HG03064 (cell line): ENCODE data around the gene FRRS1L.

Source experiments
- ATAC-seq: cut with Tn5 transposase; IDR thresholded peaks from one replicate; pipeline ENCODE4 v1.9.1; 2021; ENCODE audit warnings: low read depth; ENCODE audit not compliant: unreplicated experiment

FRRS1L gene, protein sequence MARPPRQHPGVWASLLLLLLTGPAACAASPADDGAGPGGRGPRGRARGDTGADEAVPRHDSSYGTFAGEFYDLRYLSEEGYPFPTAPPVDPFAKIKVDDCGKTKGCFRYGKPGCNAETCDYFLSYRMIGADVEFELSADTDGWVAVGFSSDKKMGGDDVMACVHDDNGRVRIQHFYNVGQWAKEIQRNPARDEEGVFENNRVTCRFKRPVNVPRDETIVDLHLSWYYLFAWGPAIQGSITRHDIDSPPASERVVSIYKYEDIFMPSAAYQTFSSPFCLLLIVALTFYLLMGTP

DNA sequence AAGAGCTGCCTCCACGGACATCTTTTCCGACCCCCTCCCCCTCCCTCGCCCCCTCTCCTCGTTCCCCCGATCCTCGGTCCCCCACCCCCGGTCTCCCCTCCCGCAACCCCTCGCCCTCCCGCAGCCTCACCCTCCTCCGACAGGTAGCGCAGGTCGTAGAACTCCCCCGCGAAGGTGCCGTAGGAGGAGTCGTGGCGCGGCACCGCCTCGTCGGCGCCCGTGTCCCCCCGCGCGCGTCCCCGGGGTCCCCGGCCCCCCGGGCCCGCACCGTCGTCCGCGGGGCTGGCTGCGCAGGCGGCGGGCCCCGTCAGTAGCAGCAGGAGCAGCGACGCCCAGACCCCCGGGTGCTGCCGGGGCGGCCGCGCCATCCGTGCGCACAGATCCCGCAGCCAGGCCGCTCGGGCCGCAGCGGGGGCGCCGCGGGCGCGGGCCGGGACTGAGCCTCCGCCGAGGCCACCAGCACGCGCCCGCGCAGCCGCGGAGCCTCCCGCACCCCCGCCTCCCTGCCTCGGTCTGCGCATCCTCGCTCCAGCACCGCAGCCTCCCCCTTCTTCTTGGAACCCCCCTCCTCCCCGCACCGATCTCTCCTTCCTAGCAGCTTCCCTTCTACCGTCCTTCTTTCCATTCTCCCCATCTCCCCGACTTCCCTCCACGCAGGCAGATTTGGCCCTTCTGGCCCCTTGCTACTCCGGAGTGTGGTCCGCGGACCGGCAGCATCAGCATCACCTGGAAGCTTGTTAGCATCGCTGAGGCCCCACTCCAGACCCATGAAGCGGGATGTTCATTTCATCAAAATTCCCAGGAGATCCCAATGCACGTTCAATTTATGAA lies at the start of gene FRRS1L:
Gene FRRS1L (minus strand): TSS at position 479 of the 831 bp plus-strand sequence. CDS start 111 bp downstream, at position 368.
- no peak for ATAC-seq

DNA sequence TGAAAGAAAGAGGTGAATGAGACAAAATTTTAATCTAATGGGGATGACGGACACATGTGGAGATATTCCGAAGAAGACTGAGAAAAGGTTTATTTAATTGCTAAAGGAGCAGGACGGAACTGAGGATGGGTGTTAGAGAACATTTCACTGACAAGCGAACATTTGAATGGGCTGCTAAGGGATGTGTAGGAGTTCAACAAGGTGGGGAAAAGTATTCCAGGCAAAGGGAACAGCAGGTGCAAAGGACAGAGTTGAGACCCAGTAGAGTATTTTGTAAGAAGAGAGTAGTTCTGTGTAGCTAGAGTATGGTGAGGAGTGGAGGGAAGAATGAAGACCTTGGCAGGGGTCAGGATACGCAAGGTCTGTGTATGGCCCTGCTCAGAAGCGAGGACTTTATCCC lies 47.4 kb upstream of the FRRS1L start:
- ATAC-seq, result no peak

DNA sequence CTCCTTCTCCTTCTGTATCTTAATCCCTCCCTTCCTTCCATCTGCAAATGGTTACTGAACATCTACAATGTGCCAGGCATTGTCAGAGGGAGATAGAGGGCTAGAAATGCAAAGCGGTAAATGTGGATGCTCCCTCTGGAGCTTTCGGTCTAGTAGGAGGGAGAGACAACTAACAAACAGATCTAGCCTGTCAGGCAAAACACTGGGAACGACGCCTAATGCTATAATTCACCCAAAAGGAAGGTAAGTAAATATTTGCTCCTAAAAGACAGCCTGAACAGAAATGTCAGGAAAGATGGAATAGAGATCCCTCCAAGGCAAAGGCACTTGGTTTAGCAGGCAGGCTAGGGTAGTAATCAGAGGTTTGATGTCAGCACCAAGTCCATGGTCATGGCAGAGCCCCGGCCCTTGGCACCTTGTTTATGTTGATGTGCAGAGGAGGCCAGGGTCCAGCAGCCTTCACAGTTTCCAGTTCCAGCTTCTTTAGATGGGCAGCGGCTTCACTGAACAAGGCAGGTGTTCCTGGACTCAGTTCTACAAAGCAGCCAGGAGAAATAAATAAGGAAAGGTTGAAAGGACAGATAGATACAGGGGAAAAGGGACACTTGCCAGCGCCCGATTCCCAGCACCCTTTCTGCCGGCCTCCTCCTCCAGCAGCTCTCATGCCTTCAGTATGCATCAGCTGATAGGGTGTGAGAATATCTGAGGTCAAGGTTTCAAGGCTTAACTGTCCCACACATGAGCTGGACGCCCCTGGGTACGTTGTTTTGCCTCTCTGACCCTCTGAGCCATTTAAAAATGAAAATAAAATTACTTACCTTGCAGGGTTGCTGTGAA lies 46.5 kb upstream of the FRRS1L start:
- no peak for ATAC-seq

DNA sequence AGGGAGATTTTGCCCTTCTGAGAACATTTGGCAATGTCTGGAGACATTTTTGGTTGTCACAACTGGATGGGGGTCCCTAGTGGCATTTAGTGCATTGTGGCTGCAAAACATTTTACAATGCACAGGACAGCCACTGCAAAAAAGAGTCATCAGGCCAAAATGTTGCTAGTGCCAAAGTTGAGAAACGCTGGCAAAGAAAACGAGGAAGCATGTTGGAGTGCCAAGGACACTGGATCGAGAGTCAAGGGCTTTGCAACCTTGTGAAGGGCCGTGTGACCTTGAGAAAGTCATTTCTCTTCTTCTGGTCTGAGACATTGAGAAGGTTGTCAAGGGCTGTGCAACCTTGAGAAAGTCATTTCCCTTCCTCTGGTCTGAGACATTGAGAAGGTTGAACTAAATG lies 45.7 kb upstream of the FRRS1L start:
- no peak for ATAC-seq

DNA sequence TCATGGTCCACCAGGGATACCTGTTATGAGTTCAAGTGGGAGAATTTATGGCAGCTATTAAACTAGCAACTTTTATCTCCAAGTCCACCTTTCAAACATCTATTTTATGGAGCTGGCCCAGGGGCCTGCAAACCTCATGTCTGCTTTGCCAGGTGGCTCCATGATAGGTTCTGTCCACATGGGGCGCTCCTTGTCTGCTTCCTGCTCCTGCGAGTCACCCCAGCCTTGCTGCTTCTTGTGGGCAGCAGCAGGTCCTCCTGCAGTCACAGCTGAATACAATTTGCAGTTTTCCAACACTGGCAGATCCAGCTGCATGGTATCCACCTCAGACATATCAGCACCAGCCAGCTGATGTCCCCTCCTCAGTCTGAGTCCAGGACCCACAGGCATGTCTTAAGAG lies 39.6 kb upstream of the FRRS1L start:
- no peak for ATAC-seq

DNA sequence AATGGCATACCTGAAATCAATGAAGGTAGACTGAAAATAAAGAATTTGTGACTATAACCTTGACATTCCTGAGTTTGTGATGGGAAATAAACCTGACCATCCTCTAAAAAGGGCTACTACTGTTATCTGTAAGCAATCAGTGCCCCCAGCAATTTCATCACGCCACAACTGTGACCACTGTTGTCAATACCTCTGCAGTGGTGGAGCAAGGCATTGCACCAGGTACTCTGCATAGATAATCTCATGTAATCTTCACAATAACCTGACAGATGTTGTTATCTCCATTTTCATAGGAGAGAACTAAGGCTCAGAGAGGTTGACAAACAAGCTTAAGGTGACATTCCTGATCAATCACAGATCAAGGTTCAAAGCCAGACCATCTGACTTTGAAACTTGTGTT lies 38.5 kb upstream of the FRRS1L start:
- no peak for ATAC-seq

DNA sequence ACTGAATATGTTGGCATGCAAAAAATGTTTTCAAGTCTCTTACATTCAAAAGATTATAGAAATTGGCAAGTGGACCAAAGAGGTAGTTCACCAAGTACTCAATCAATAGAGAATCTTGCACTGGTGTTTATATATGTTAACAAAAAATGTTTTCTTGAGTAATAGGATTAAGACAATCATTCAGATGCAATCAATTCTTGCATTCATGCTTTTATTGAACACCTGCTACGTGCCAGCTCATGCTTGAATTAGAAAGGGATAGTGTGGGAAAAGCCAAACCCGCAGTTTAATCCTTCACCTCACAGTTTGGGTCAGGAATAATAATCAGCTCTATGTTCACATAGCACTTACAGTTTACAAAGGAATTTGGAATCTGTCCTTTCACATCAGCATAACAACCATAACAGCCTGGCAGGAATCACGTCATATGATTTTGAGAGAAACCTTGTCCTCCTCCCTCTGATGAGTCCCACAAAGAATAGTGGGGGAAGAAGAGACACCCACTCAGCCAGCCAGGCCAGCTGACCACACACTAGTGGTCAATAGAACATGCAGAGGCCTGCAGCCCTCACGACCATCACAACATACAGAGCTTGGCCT lies 36.8 kb upstream of the FRRS1L start:
- no peak for ATAC-seq

DNA sequence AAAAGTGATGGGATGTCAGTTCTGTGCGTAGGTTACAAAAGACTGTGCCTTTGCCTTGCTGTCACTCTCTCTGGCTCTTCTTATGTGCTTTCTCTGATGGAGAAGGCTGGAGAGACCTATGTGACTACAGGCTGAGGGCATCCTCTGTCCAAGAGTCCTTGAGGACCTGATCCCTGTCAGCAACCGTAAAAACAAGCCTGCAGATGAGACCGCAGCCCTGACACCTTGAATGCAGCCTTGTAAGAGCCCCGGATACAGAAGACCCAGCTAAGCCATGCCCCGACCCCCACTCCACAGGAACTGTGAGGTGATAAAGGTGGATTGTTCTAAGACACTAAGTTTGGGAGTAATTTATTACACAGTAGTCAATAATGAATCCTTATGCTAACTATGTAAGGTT lies 32.6 kb upstream of the FRRS1L start:
- no peak for ATAC-seq

DNA sequence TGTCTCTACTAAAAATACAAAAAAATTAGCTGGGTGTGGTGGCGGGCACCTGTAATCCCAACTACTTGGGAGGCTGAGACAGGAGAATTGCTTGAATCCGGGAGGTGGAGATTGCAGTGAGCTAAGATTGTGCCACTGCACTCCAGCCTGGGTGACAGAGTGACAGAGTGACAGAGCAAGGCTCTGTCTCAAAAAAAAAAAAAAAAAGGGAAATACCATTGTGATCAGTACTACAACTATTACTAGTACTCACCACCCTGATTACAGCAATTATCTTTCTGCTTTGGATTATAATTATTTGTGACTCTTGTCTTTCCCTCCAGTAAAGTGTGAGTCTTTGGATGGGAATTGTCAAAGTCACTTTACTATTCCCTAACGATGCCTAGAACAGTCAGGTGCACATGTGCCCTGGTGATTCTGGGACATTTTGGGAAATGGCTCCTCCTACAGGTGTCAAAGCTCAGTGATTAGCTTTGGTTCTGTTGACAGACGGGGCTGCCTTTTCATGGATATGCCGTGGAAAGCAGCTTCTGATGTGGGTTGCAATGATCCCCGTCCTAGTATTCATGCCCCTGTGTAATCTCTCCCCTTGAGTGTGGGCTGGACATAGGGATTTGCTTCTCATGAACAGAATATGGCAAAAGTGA lies 31.8 kb upstream of the FRRS1L start:
- ATAC-seq, result no peak

DNA sequence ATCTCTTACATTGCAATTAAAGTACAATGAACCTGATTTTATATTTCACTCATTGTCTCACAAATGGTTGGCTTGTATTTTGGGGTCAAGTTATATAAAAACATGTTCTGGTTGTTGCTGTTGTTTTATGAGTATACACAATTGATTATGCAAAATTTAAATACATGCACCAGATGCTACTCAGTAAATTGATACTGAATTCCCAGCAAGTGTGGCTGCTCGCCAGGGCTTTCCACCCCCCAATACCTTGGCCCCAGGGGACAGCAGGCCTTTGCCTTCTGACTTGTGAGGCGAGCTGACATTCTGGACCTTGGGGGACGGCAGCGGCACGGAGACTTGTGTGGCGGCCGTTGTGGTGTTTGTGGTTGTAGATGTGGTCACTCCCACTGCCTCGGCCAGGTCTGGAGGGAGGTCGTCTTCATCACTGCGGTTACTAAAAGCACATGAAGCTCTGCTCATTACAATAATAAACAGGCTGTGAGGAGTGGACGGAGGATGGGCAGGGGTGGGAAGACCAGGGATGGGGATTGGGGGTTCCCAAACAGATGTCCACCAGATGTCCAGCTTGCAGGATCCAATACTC lies 27.0 kb upstream of the FRRS1L start:
- no peak for ATAC-seq

DNA sequence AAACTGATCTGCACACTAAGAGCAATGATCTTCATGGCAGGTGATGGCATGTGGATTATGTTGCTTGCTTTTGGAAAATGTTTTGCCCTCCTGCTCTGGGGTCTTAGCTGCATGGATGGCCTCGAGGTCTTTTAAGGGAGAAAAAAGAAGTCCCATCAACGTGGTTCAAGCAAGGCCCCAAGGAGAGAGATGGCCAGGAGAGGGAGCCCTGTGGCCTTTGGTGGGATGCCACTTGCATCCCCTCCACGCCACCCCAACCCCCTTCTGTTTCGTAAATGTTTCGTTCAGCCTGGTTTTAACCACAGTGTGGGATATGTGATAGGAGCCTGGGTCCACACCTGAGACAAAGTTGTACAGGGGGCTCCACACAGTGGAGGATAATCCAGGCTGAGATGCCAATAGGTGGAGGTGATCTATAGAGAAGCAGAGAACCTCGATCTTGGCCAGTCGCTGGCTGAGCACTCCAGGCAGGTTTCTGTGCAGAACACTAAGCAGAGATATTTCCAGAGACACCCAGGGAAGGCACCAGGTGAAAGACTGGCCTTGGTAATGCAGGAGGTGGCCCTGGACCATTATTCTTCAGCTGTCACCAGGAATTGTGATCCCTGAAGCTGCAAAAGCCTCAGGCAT lies 25.8 kb upstream of the FRRS1L start:
- ATAC-seq, result no peak

DNA sequence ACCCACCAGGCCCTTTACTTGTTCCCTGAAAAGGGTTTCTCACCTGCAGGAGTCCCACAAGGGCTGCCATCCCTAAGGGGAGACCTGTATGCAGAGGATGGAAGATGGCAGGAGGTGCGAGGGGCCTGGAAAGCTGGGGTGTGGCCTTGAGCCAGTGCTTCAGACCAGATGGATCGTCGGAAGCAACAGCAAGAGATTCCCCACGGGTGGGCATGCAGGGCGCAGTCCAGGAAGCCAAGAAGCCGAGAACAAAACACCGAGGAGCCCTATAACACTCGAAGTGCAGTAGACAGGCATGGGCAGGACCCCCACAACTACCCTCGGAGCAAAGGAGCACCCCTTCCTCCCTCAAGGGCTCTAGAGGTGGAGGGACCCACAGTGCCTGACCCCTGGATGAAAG lies 24.7 kb upstream of the FRRS1L start:
- ATAC-seq, result no peak

DNA sequence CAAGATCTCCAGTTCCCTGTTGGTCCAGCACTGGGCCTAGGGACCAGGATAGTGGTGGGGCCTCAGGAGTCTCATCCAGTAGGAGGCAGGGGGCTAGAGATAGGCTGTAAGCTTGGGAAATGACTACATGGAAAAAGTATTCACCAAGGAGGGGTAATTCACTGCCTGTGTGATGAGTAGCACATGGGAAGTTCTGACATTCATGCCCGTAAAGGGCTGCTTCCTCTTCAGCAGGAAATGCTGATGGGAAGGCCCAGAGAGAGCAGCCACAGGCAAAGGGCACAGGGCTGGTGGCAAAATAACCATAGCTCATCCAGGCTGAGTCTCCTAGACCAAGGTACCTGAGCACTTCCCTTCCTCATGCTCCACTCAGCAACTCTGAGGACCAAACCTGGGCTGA lies 23.1 kb upstream of the FRRS1L start:
- no peak for ATAC-seq

DNA sequence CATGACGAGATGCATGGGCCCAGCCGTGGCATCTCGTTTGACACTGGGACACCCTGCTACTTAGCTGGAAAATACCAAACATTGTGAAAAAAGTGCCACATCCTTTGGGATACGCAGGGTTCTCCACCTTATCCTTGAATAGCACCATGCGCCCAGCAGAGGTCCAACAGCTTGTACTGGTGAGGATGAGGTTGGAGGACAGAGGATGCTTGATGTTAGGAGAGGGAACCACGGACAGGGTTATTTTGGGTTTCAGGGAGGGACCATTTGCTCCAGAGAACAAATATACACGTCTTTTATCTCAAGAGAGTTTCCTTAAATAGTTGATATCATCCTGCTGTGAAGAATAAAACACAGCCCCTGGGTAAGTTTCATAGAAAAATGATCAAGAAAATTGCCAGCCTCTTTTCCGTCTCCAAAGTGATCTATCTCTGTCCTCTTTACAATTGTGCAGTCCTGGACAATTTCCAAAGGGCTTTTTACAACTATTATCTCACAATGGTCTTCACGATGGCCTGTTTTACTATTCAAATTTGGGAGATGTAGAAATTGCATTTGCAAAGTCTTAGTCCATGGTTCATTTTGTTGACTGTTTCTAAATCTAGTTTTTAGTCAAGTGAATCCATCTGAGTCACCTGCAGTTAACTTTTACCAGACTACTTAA lies 19.9 kb upstream of the FRRS1L start:
- ATAC-seq, result no peak

DNA sequence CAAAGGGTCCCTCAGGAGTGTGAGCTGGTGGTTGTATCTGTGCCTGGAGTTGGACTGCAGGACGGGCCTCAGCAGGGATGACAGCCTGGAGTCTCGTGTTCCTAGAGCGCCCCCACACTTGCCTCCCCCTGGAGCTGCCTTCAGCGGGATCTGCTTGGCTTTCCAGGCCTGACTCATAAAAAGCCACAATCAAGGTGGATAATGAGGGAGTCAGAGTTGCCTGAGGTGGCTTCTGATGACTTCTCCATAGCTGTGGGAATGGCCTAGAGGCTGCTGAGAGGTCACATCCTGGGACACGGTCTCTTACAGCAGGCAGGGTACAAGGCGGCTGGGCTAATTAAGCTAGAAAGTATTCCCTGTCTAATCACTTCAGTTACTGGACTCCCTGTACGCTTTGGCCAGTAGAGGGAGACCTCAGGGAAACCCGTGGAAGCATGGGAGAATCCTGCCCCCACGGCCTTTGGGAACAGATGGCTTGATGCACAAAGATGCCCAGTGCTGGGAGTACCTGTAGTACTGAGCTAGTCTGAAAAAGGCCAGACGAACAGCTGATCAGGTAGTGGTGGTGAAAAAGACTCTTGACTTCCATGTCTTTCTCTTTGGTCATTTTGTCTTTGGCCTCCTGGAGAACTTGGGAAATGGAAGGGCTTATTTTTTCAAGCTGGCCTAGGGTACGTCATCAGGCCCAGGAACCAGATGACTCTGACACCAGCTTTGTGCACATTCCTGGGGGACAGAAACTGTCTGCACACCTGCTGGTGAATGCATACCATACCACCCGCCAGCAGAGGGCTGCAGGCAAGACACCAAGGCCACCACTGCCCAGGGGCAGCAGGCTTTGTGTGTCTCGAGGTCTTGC lies 16.1 kb upstream of the FRRS1L start:
- ATAC-seq, result no peak

DNA sequence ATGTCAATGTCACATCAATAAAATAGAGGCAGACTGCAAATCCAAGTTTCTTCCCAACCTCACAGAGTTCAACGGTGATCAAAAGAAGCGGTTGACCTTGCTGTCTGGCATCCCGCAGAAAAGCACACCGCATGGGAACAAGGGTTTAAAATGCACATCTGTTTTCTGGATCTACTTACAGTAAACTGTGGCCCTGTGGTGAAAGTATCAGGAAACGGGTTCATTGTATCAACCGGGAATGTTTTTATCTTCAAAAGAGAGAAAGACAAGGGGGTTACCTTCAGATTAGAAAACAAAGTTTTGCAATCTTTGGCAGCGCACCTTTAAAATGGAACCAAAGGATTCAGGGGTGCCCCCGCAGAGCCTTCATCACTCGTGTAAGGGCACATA lies 15.5 kb upstream of the FRRS1L start:
- ATAC-seq, result no peak

DNA sequence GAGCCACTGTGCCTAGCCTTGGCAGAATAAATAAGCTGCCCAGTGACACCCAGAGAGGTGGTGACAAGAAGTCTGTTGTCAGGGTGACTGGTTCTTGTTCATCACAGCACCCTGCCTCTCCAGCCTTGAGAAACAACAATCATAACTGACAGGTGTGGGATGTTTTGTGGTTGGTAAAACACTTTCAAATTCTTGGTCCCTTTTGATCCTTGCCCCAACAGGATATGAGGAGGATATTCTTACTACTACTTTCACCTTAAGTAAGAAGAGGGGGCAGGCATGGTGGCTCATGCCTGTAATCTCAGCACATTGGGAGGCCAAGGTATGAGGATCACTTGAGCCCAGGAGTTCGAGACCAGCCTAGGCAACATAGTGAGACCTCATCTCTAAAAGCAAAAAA lies 14.2 kb upstream of the FRRS1L start:
- peak; percentile 71 for ATAC-seq
